ENCODE data around the gene C16orf54. TPM values are rescaled to one million over a fixed set of nuclear protein-coding genes. Genes with fewer than 3 reads are reported as not detected.

C16orf54 gene
- 9.4 and 10.1 TPM in 2 replicates for total RNA-seq (2013; cell fraction: nucleolus; rRNA removed)
- total RNA-seq (2014; rRNA removed) (12.4 and 13.3 TPM in 2 replicates), total RNA-seq (2014; rRNA removed; fragmentation: Illumina TruSeq; extraction: Trizol) (5.8 and 5.9 TPM in 2 replicates), total RNA-seq (2021) (10.9 and 11.0 TPM in 2 replicates), polyA plus RNA-seq (2011; rRNA removed) (2.9 and 4.4 TPM in 2 replicates), polyA plus RNA-seq (2014; fragmentation: Illumina TruSeq; extraction: Trizol) (4.1 and 5.2 TPM in 2 replicates), polyA plus RNA-seq (2014; fragmentation: Nextera tagmentation; extraction: Ambion mirVana) (1 to 10 TPM; 2.1 to 2.4 TPM), polyA plus RNA-seq (2014; rRNA removed) (6.3 and 7.0 TPM in 2 replicates), polyA plus RNA-seq (2016; fragmentation: Nextera tagmentation; extraction: Ambion mirVana) (1 to 10 TPM; 4.6 to 5.6 TPM), polyA minus RNA-seq (2011; rRNA and poly(A)+ RNA removed) (10.3 and 14.3 TPM in 2 replicates), Bru-seq, nascent RNA (percentile 75 among the genes with signal in this experiment), BruChase-seq, experiment 1, labeled RNA remaining after a 6-hour chase (percentile 57 among the genes with signal in this experiment), BruChase-seq, experiment 2, labeled RNA remaining after a 2-hour chase (percentile 68 among the genes with signal in this experiment)
- polyA plus RNA-seq (2011; ENCODE audit: low read depth): 3.6 TPM
- polyA plus RNA-seq (2011; cell fraction: cytosol; rRNA removed): 4.9 and 6.7 TPM in 2 replicates
- polyA plus RNA-seq (2011; cell fraction: nucleus; rRNA removed): 4.4 and 5.3 TPM in 2 replicates
- 5.1 and 6.0 TPM in 2 replicates for polyA plus RNA-seq (2012)
- 6.4 and 7.6 TPM in 2 replicates for polyA minus RNA-seq (2011; cell fraction: cytosol; rRNA and poly(A)+ RNA removed)
- 4.4 and 6.3 TPM in 2 replicates for polyA minus RNA-seq (2011; cell fraction: nucleus; rRNA and poly(A)+ RNA removed)
- long read RNA-seq, experiment 1, partial matches to known transcripts: 0 of 6 reads
- long read RNA-seq, experiment 1, other reads (novel, unspliced or antisense): 3 of 6 reads
- long read RNA-seq, experiment 2: 0 reads

GRCh38 chr16:29745853-29746345 is at the start of gene C16orf54:
C16orf54 (minus strand) TSS chr16:29745990; CDS start chr16:29744951, 1,039 bp downstream.
- Histone ChIP-seq H3K4me3 (peak within 1 kb of the TSS; percentile 62), H3K4me1 (ENCODE audit: control insufficient read depth, insufficient read depth, low read length) (peaks cover 39% of the 10 kb centered on the region), H3K36me3 (ENCODE audit: control insufficient read depth in 2 of 2, insufficient read depth in 2 of 2, low read length in 1 of 2) (no peaks in the 10 kb centered on the region; a peak in 2 of 4 replicates), H3K9ac (ENCODE audit: control insufficient read depth, insufficient read depth, low read length) (peak within 1 kb of the TSS; percentile 83), H3K27ac (ENCODE audit: control insufficient read depth, insufficient read depth) (peak within 1 kb of the TSS; percentile 90), H3K9me3 (replicated peaks; ENCODE audit: control insufficient read depth, insufficient read depth, low read length) (no peaks in the 10 kb centered on the region; the same call in 2 of the 3 replicates), H3K27me3 (replicated peaks in 1 of 2; ENCODE audit: control insufficient read depth in 2 of 2, insufficient read depth in 2 of 2, low read length in 1 of 2) (no peaks in the 10 kb centered on the region), H3K4me2 (ENCODE audit: control insufficient read depth, insufficient read depth) (peak within 1 kb of the TSS; percentile 93), H2AFZ (ENCODE audit: control insufficient read depth, low read depth, low read length) (peak within 1 kb of the TSS; percentile 84), H4K20me1 (ENCODE audit: control insufficient read depth, insufficient read depth) (no peaks in the 10 kb centered on the region; the same call in 1 of the 2 replicates), H3K79me2 (ENCODE audit: control insufficient read depth, insufficient read depth, low read length) (peaks cover 10% of the 10 kb centered on the region)
- DNase-seq (ENCODE audit: low read depth, low spot score) (peak; percentile 89), ATAC-seq (peak; percentile 95), FAIRE-seq (peak; percentile 65)
- WGBS (ENCODE audit: insufficient coverage, insufficient replicate concordance, low lambda C conversion rate, missing lambda C conversion rate): under 1% methylated on average over 12 of the region's 12 CpGs
- ChIA-PET POLR2A (interaction anchor here (0.6 to 3.4 kb wide), 7 partner anchors 9 to 154 kb away, joined by 3 to 20 read pairs (median 4); partner anchors contain the start of gene MVP), SMC1A (ENCODE audit: uncharacterized antibody, unreplicated experiment) (interaction anchor here (0.8 to 0.9 kb wide), 3 partner anchors 8 to 44 kb away, joined by 3 to 5 read pairs (median 4); partner anchors contain the start of gene KIF22), RAD21 (ENCODE audit: unreplicated experiment) (interaction anchor here (0.9 to 1.5 kb wide), 4 partner anchors 9 to 83 kb away, joined by 3 to 4 read pairs (median 4); no protein-coding TSS in a partner anchor), CTCF (interaction anchor here (0.8 to 1.3 kb wide), 3 partner anchors 16 to 70 kb away, joined by 3 to 4 read pairs (median 4); partner anchors contain the start of genes KIF22 and PAGR1)
- no TSS peak for BruUV-seq (replicated peaks)
- intact Hi-C loops (cut with micrococcal nuclease; ENCODE audit: unreplicated experiment) (loop anchor here (5.0 kb wide), 1 partner anchor 36 kb away; no protein-coding TSS in a partner anchor), in situ Hi-C loops (cut with MboI) (no loop called here)
- TF ChIP-seq CEBPZ (IDR thresholded peaks at IDR 0.05; ENCODE audit: low read depth, low read length) (no peak), MYC (IDR thresholded peaks at IDR 0.05; ENCODE audit: insufficient read depth, insufficient read length, insufficient replicate concordance, low read length, severe bottlenecking) (no peak), RCOR1 (conservative IDR thresholded peaks at IDR 0.05; ENCODE audit: low read depth, low read length) (0 out of 2 replicates have a peak, but pooled peaks have one; percentile 26), SUZ12 (IDR thresholded peaks at IDR 0.05; ENCODE audit: unreplicated experiment) (no peak), USF2 (IDR thresholded peaks at IDR 0.05; ENCODE audit: borderline replicate concordance, low read depth, low read length) (no peak), MTA2 (IDR thresholded peaks at IDR 0.05; ENCODE audit: low read depth) (peak; percentile 64; the same call in 1 of the 2 replicates), ZBTB4 (CRISPR knock-in tag; IDR thresholded peaks at IDR 0.05) (no peak), NR2C1 (IDR thresholded peaks at IDR 0.05) (peak; percentile 35; the same call in 1 of the 2 replicates)

All from GM12878 (cell line).